Measurements from ENCODE around the gene IL36B. TPM values are rescaled to one million over a fixed set of nuclear protein-coding genes. Genes with fewer than 3 reads are reported as not detected.

Gene IL36B
- polyA plus RNA-seq, 3 donors: not detected

- Histone ChIP-seq H3K4me3 (replicated peaks in 1 of 3; ENCODE audit: low read depth in 2 of 3, low read length in 3 of 3) (no peak overlapping the region), H3K4me2 (replicated peaks; ENCODE audit: extremely low read depth, low read length, poor library complexity, severe bottlenecking) (no peak overlapping the region), H3K27me3 (ENCODE audit: control insufficient read depth in 2 of 2, insufficient read depth in 2 of 2, low read length in 2 of 2) (no peaks in the 10 kb centered on the region), H3K4me1 (ENCODE audit: control insufficient read depth in 1 of 2, insufficient read depth in 2 of 2, low read length in 2 of 2) (no peaks in the 10 kb centered on the region), H3K9ac (ENCODE audit: insufficient read depth, low read length, poor library complexity, severe bottlenecking) (no peak overlapping the region), H4K20me1 (ENCODE audit: insufficient read depth, low read length) (no peaks in the 10 kb centered on the region), H2AFZ (ENCODE audit: insufficient read depth, low read depth, low read length, poor library complexity, severe bottlenecking) (no peak overlapping the region), H3K27ac (ENCODE audit: low read depth in 1 of 2, low read length in 2 of 2) (no peak overlapping the region), H3K9me3 (replicated peaks in 1 of 2; ENCODE audit: control insufficient read depth in 1 of 2, insufficient read depth in 1 of 2, low read length in 2 of 2) (no peaks in the 10 kb centered on the region), H3K36me3 (replicated peaks in 1 of 2; ENCODE audit: control insufficient read depth in 1 of 2, insufficient read depth in 2 of 2, low read length in 2 of 2) (no peaks in the 10 kb centered on the region), H3K79me2 (ENCODE audit: insufficient read depth, low read length) (no peaks in the 10 kb centered on the region)
- WGBS (ENCODE audit: insufficient coverage): 100% methylated on average over 1 of the region's 4 CpGs
- DNase-seq: no peak
- Mint-ChIP-seq H3K9me3 (peaks cover 0 to 2% (median 0%) of the 10 kb centered on the region in 7 donors), H3K4me3 (no peak overlapping the region), H3K4me1 (peaks cover 7% of the 10 kb centered on the region), H3K27ac (no peak overlapping the region), H3K27me3 (ENCODE audit: low read depth in 3 of 3) (peaks cover 0 to 3% (median 3%) of the 10 kb centered on the region in 3 donors), H3K36me3 (no peaks in the 10 kb centered on the region)
- TF ChIP-seq CTCF (IDR thresholded peaks at IDR 0.05): no peak
- intact Hi-C loops (cut with micrococcal nuclease): no loop called here
These were observed 19.9 kb upstream of the IL36B start for GRCh38 chr2:113072584-113072983.

- Histone ChIP-seq H3K27ac (ENCODE audit: low read depth in 1 of 2, low read length in 2 of 2) (no peak overlapping the region), H3K9ac (ENCODE audit: insufficient read depth, low read length, poor library complexity, severe bottlenecking) (no peak overlapping the region), H3K36me3 (replicated peaks in 1 of 2; ENCODE audit: control insufficient read depth in 1 of 2, insufficient read depth in 2 of 2, low read length in 2 of 2) (no peaks in the 10 kb centered on the region), H3K79me2 (ENCODE audit: insufficient read depth, low read length) (no peaks in the 10 kb centered on the region), H3K4me2 (replicated peaks; ENCODE audit: extremely low read depth, low read length, poor library complexity, severe bottlenecking) (no peak overlapping the region), H3K4me3 (replicated peaks in 1 of 3; ENCODE audit: low read depth in 2 of 3, low read length in 3 of 3) (no peak overlapping the region), H4K20me1 (ENCODE audit: insufficient read depth, low read length) (no peaks in the 10 kb centered on the region), H3K9me3 (replicated peaks in 1 of 2; ENCODE audit: control insufficient read depth in 1 of 2, insufficient read depth in 1 of 2, low read length in 2 of 2) (no peaks in the 10 kb centered on the region), H2AFZ (ENCODE audit: insufficient read depth, low read depth, low read length, poor library complexity, severe bottlenecking) (no peak overlapping the region), H3K4me1 (ENCODE audit: control insufficient read depth in 1 of 2, insufficient read depth in 2 of 2, low read length in 2 of 2) (no peaks in the 10 kb centered on the region), H3K27me3 (ENCODE audit: control insufficient read depth in 2 of 2, insufficient read depth in 2 of 2, low read length in 2 of 2) (no peaks in the 10 kb centered on the region)
- Mint-ChIP-seq H3K4me1 (no peaks in the 10 kb centered on the region), H3K27ac (no peak overlapping the region), H3K9me3 (peaks cover 0 to 2% (median 0%) of the 10 kb centered on the region in 7 donors), H3K36me3 (no peaks in the 10 kb centered on the region), H3K27me3 (ENCODE audit: low read depth in 3 of 3) (peaks cover 3 to 4% (median 3%) of the 10 kb centered on the region in 3 donors), H3K4me3 (no peak overlapping the region)
- no peak for DNase-seq
- no CpG with 5 or more reads among the region's 1 CpG for WGBS (ENCODE audit: insufficient coverage)
- no peak for TF ChIP-seq CTCF (IDR thresholded peaks at IDR 0.05)
- intact Hi-C loops (cut with micrococcal nuclease): no loop called here
These were observed 17.9 kb upstream of the IL36B start for GRCh38 chr2:113070606-113070975.

Data from CD14-positive monocyte (primary cell).